H1 (cell line): ENCODE data around the gene SCGB2B2. TPM values are rescaled to one million over a fixed set of nuclear protein-coding genes. Genes with fewer than 3 reads are reported as not detected.

Experiments used
- ATF3 ChIP-seq: IDR thresholded peaks from 2 replicates; pipeline ENCODE4 v1.6.1; 2011; ENCODE audit warnings: low read depth, mild to moderate bottlenecking, low read length; ENCODE audit not compliant: insufficient read depth
- CBX8 ChIP-seq: fragments of 300-800, 300-1000 bp; sonication (generic); IDR thresholded peaks from 2 replicates; pipeline ENCODE4 v1.7.1; 2016; ENCODE audit warnings: low read depth, low read length, borderline replicate concordance
- CEBPB ChIP-seq: IDR thresholded peaks from 2 replicates; pipeline ENCODE4 v1.6.1; 2012; ENCODE audit warnings: low read depth, low read length
- CHD2 ChIP-seq: IDR thresholded peaks from 2 replicates; pipeline ENCODE4 v1.6.1; 2012; ENCODE audit warnings: low read length, improper control_type of control experiment
- CTBP2 ChIP-seq: IDR thresholded peaks from 2 replicates; pipeline ENCODE4 v1.7.0; 2011; ENCODE audit warnings: borderline replicate concordance, mild to moderate bottlenecking, moderate library complexity, mixed read lengths, low read length; ENCODE audit not compliant: insufficient read depth, insufficient read length
- E2F6 ChIP-seq: IDR thresholded peaks from 2 replicates; pipeline ENCODE4 v1.6.1; 2012; ENCODE audit warnings: inconsistent platforms
- GTF2F1 ChIP-seq: IDR thresholded peaks from 2 replicates; pipeline ENCODE4 v1.6.1; 2012; ENCODE audit warnings: low read depth, low read length, improper control_type of control experiment, borderline replicate concordance
- RXRA ChIP-seq: IDR thresholded peaks from 2 replicates; pipeline ENCODE4 v1.6.1; 2011; ENCODE audit warnings: low read depth, mild to moderate bottlenecking, low read length, moderate library complexity; ENCODE audit not compliant: insufficient read depth
- SP2 ChIP-seq: IDR thresholded peaks from 2 replicates; pipeline ENCODE4 v1.6.1; 2012; ENCODE audit warnings: mild to moderate bottlenecking, low read length, inconsistent platforms
- TCF12 ChIP-seq: IDR thresholded peaks from 2 replicates; pipeline ENCODE4 v1.6.1; 2011; ENCODE audit warnings: low read depth, mild to moderate bottlenecking, low read length
- polyA plus RNA-seq, 7 experiments: library from polyadenylated mRNA; depleted of rRNA in 3 of 7; stranded (reverse) in 5 of 7; unstranded in 2 of 7; fragments of >200 nt in 5 of 7; fragments of 200-250 nt in 2 of 7; gene quantifications; 1 replicate in 5 of 7; 2 replicates in 1 of 7; 4 replicates in 1 of 7; pipeline versions ENCODE4 v1.2.1 to v1.2.3, GENCODE V29; 2011 to 2013; ENCODE audit warnings: missing spikeins in 2 of 7, mixed read lengths in 2 of 7
- total RNA-seq: library from RNA; stranded (reverse); fragmentation: NEBNext Ultra II Directional; extraction: Animal tissue kit (Norgen Biotek cat#: 25700); gene quantifications from 2 replicates; pipeline ENCODE4 v1.2.1, GENCODE V29; 2021

SCGB2B2 gene
- total and polyA plus RNA-seq, 2 of the 8 experiments (the other 6 are each of a cell fraction or from before 2014, with no cell fraction given): 0.09 TPM; not detected in 1

GRCh38 chr19:34655651-34656050 lies 21.3 kb downstream of the SCGB2B2 start (continued):
- TF ChIP-seq E2F6 (no peak), CHD2 (no peak), RXRA (no peak), CEBPB (no peak), ATF3 (no peak), SP2 (no peak), CBX8 (no peak), GTF2F1 (no peak), TCF12 (no peak), CTBP2 (no peak)
